AG10803 (cell line): ENCODE measurements around the gene SREK1IP1.
A peak's percentile ranks its signal among the peaks of the same experiment; 100 is the strongest.

Source experiments
- DNase-seq: peaks from one replicate; pipeline ENCODE4 v3.0.0; 2010; ENCODE audit warnings: low read depth
- H3K4me3 ChIP-seq: 2 replicates; pipeline ENCODE4 v1.5.1; 2011; ENCODE audit warnings: mild to moderate bottlenecking, low read length, control low read depth
- CTCF ChIP-seq: conservative IDR thresholded peaks from 2 replicates; pipeline ENCODE4 v1.5.1; 2011; ENCODE audit warnings: mild to moderate bottlenecking, low read length, control low read depth, inconsistent platforms

Gene SREK1IP1

GRCh38 chr5:64796301-64796700 lies 27.8 kb upstream of the SREK1IP1 start:
- no peak for TF ChIP-seq CTCF
- DNase-seq, result no peak
- H3K4me3 ChIP-seq, result no peak overlapping the region

- H3K4me3 ChIP-seq, result no peak overlapping the region
- DNase-seq, result no peak
- TF ChIP-seq CTCF, result no peak
These were observed 25.7 kb upstream of the SREK1IP1 start for GRCh38 chr5:64794053-64794770.

GRCh38 chr5:64792469-64792868 lies 24.0 kb upstream of the SREK1IP1 start:
- DNase-seq, result no peak
- no peak for TF ChIP-seq CTCF
- no peak overlapping the region for H3K4me3 ChIP-seq

- no peak for DNase-seq
- no peak overlapping the region for H3K4me3 ChIP-seq
- no peak for TF ChIP-seq CTCF
These were observed 21.7 kb upstream of the SREK1IP1 start for GRCh38 chr5:64790210-64790609.

- DNase-seq, result peak; percentile 50
- no peak for TF ChIP-seq CTCF
- H3K4me3 ChIP-seq, result no peak overlapping the region
These were observed 21.0 kb upstream of the SREK1IP1 start for GRCh38 chr5:64789457-64789856.

GRCh38 chr5:64788156-64788555 lies 19.7 kb upstream of the SREK1IP1 start:
- no peak overlapping the region for H3K4me3 ChIP-seq
- no peak for DNase-seq
- TF ChIP-seq CTCF, result no peak

- no peak for TF ChIP-seq CTCF
- no peak overlapping the region for H3K4me3 ChIP-seq
- no peak for DNase-seq
These were observed 17.9 kb upstream of the SREK1IP1 start for GRCh38 chr5:64786372-64786771.
